SK-N-SH treated with all-trans-retinoic acid at 6 μM for 48 hours (cell line): ENCODE results near the gene DEPP1.

Source experiments
- BACH2 ChIP-seq: fragments of 250-450 bp; sonication (Bioruptor Pico); IDR thresholded peaks from 2 replicates; pipeline ENCODE4 v1.9.0; 2021; ENCODE audit warnings: mild to moderate bottlenecking, borderline replicate concordance
- CSDC2 ChIP-seq: fragments of 250-450 bp; sonication (Bioruptor Pico); IDR thresholded peaks from 2 replicates; pipeline ENCODE4 v1.5.0; 2020; ENCODE audit warnings: mild to moderate bottlenecking, moderate library complexity
- OSR1 ChIP-seq: fragments of 250-450 bp; sonication (Bioruptor Pico); IDR thresholded peaks from 2 replicates; pipeline ENCODE4 v1.8.0; 2022; ENCODE audit warnings: moderate library complexity, mild to moderate bottlenecking, inconsistent platforms
- RARB ChIP-seq: fragments of 250-450 bp; sonication (Bioruptor Pico); IDR thresholded peaks from 2 replicates; pipeline ENCODE4 v1.8.0; 2021; ENCODE audit warnings: mild to moderate bottlenecking, moderate library complexity
- TCF4 ChIP-seq: fragments of 250-450 bp; sonication (Bioruptor Pico); IDR thresholded peaks from 2 replicates; pipeline ENCODE4 v1.8.0; 2021; ENCODE audit warnings: mild to moderate bottlenecking, moderate library complexity, borderline replicate concordance
- ZFP3 ChIP-seq: fragments of 250-450 bp; sonication (Bioruptor Pico); IDR thresholded peaks from 2 replicates; pipeline ENCODE4 v1.5.0; 2020; ENCODE audit warnings: mild to moderate bottlenecking, moderate library complexity
- ZFP30 ChIP-seq: fragments of 450-650 bp; formaldehyde crosslinking; IDR thresholded peaks from 2 replicates; pipeline ENCODE4 v1.5.0; 2022; ENCODE audit warnings: mild to moderate bottlenecking, moderate library complexity
- ZNF565 ChIP-seq: fragments of 450-650 bp; formaldehyde crosslinking; conservative IDR thresholded peaks from 2 replicates; pipeline ENCODE4 v1.5.0; 2020; ENCODE audit warnings: low read depth, mild to moderate bottlenecking, moderate library complexity
- ZNF70 ChIP-seq: fragments of 450-650 bp; formaldehyde crosslinking; IDR thresholded peaks from 2 replicates; pipeline ENCODE4 v1.5.0; 2020; ENCODE audit warnings: mild to moderate bottlenecking, moderate library complexity

DNA sequence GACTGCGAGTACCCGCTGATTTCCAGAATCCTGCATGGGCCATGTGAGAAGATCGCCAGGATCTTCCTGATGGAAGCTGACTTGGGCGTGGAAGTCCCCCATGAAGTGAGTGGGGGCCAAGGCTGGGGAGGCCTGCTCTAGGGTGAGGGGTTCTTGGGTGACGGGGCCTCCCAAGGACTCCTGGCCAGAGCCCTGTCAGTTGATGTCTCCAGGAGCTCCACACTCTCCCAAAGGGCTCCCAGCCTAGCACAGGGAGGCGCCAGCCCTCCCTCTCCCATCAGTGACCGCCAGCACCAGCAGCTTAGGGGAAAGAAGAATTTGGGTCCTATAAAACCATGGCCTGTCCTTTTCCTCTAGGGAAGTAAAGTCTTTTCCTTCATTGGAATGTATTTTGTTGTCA, 12.4 kb upstream of the DEPP1 start:
- TF ChIP-seq OSR1 (no peak), ZNF70 (no peak), RARB (CRISPR knock-in tag) (no peak), ZNF565 (CRISPR knock-in tag) (no peak), TCF4 (CRISPR knock-in tag) (no peak), BACH2 (CRISPR knock-in tag) (no peak), CSDC2 (CRISPR knock-in tag) (no peak), ZFP30 (CRISPR knock-in tag) (no peak), ZFP3 (CRISPR knock-in tag) (no peak)
